ENCODE results near the gene OXSR1.

Gene OXSR1

DNA sequence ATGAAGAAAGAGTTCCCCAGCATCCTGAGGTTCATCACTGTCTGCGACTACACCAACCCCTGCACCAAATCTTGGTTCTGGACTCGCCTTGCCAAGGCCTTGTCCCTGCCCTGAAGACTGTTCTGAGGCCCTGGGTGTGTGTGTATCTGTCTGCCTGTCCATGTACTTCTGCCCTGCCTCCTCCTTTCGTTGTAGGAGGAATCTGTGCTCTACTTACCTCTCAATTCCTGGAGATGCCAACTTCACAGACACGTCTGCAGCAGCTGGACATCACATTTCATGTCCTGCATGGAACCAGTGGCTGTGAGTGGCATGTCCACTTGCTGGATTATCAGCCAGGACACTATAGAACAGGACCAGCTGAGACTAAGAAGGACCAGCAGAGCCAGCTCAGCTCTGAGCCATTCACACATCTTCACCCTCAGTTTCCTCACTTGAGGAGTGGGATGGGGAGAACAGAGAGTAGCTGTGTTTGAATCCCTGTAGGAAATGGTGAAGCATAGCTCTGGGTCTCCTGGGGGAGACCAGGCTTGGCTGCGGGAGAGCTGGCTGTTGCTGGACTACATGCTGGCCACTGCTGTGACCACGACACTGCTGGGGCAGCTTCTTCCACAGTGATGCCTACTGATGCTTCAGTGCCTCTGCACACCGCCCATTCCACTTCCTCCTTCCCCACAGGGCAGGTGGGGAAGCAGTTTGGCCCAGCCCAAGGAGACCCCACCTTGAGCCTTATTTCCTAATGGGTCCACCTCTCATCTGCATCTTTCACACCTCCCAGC, 24.0 kb upstream of the OXSR1 start:
- no peaks in the 10 kb centered on the region for H3K27me3 ChIP-seq (ENCODE audit: control insufficient read depth, insufficient read depth, low read length)
- peaks cover 16% of the 10 kb centered on the region for H3K4me1 ChIP-seq (ENCODE audit: control insufficient read depth, insufficient read depth, low read length)
- H3K9ac ChIP-seq (ENCODE audit: low read length) = no peak overlapping the region
- H3K4me3 ChIP-seq (ENCODE audit: low read length) = no peak overlapping the region
- peaks cover 8% of the 10 kb centered on the region for H3K36me3 ChIP-seq (ENCODE audit: control insufficient read depth, insufficient read depth, low read length)
- H3K27ac ChIP-seq (ENCODE audit: low read depth, low read length) = no peak overlapping the region

DNA sequence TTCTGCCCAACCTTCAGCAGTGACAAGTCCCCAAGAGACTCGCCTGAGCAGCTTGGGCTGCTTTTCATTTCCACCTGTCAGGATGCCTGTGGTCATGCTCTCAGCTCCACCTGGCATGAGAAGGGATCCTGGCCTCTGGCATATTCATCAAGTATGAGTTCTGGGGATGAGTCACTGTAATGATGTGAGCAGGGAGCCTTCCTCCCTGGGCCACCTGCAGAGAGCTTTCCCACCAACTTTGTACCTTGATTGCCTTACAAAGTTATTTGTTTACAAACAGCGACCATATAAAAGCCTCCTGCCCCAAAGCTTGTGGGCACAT, 23.4 kb upstream of the OXSR1 start:
- peaks cover 16% of the 10 kb centered on the region for H3K4me1 ChIP-seq (ENCODE audit: control insufficient read depth, insufficient read depth, low read length)
- H3K36me3 ChIP-seq (ENCODE audit: control insufficient read depth, insufficient read depth, low read length) = peaks cover 8% of the 10 kb centered on the region
- H3K27ac ChIP-seq (ENCODE audit: low read depth, low read length) = no peak overlapping the region
- H3K9ac ChIP-seq (ENCODE audit: low read length) = no peak overlapping the region
- H3K4me3 ChIP-seq (ENCODE audit: low read length) = no peak overlapping the region
- H3K27me3 ChIP-seq (ENCODE audit: control insufficient read depth, insufficient read depth, low read length) = no peaks in the 10 kb centered on the region

DNA sequence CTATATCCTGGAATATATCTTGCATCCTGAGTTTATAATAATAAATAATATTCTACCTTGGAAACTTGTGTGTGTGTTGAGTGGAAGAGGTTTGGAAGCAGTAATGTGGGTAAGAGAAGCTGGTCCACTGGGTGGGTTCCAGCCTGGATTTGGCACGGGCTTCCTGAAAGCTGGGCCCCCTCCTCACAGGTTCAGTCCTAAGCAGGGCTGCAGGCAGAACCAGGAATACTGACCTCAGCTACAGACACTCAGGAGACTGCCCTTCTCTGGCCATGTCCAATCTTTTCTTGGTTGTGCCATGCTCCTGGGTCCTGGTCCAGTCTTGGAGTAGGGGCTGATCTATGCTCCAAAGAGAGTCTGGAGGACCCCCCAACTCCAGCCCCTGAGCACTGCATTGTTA, 22.4 kb upstream of the OXSR1 start:
- no peak overlapping the region for H3K27ac ChIP-seq (ENCODE audit: low read depth, low read length)

DNA sequence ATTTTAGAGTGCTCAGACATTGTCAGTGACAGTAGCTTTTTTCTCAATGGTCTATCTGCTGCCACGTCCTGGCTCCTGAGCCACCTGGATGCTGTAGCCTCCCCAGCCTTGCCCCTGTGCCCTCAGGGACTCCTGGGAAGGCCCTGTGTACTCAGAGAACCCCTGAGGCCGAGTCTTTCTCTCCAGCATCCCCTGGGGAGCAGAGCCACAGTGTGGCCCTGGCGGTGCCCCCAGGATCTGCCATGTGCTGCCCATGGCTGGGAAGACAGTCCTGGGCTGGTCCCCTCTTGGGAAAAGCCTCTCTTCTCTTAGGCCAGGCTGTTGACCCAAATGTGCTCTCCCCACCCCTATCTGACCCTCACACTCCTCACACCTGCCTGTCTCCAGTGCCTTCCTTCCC, 21.8 kb upstream of the OXSR1 start:
- Histone ChIP-seq H3K36me3 (ENCODE audit: control insufficient read depth, insufficient read depth, low read length) (peaks cover 8% of the 10 kb centered on the region), H3K4me1 (ENCODE audit: control insufficient read depth, insufficient read depth, low read length) (peaks cover 11% of the 10 kb centered on the region)

More for the DNA sequence above, 22.4 kb upstream of the OXSR1 start:
- no peaks in the 10 kb centered on the region for H3K27me3 ChIP-seq (ENCODE audit: control insufficient read depth, insufficient read depth, low read length)
- H3K4me1 ChIP-seq (ENCODE audit: control insufficient read depth, insufficient read depth, low read length) = peaks cover 13% of the 10 kb centered on the region
- H3K4me3 ChIP-seq (ENCODE audit: low read length) = no peak overlapping the region
- peaks cover 8% of the 10 kb centered on the region for H3K36me3 ChIP-seq (ENCODE audit: control insufficient read depth, insufficient read depth, low read length)
- H3K9ac ChIP-seq (ENCODE audit: low read length) = no peak overlapping the region

DNA sequence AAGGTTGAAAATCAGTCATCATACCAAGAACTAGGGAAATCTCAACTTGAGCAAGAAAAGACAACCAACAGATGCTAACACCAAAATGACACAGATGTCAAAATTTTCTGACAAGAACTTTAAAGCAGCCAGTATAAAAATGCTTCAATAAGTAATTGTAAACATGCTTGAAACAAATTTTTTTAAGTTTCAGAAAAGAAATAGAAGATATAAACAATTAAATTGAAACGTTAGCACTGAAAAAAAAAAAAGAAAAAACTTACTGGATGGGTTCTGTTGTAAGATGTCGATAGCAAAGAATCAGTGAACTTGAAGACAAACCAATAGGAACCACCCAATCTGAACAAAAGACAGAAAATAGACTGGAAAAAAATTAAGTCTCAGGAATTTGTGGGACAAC, 18.8 kb upstream of the OXSR1 start:
- H3K27me3 ChIP-seq (ENCODE audit: control insufficient read depth, insufficient read depth, low read length) = no peaks in the 10 kb centered on the region
- H3K27ac ChIP-seq (ENCODE audit: low read depth, low read length) = no peak overlapping the region
- no peak overlapping the region for H3K4me3 ChIP-seq (ENCODE audit: low read length)
- no peak overlapping the region for H3K9ac ChIP-seq (ENCODE audit: low read length)
- H3K4me1 ChIP-seq (ENCODE audit: control insufficient read depth, insufficient read depth, low read length) = no peaks in the 10 kb centered on the region
- H3K36me3 ChIP-seq (ENCODE audit: control insufficient read depth, insufficient read depth, low read length) = peaks cover 2% of the 10 kb centered on the region

More for the DNA sequence above, 21.8 kb upstream of the OXSR1 start:
- no peak overlapping the region for H3K27ac ChIP-seq (ENCODE audit: low read depth, low read length)
- H3K4me3 ChIP-seq (ENCODE audit: low read length) = no peak overlapping the region
- no peaks in the 10 kb centered on the region for H3K27me3 ChIP-seq (ENCODE audit: control insufficient read depth, insufficient read depth, low read length)
- no peak overlapping the region for H3K9ac ChIP-seq (ENCODE audit: low read length)

DNA sequence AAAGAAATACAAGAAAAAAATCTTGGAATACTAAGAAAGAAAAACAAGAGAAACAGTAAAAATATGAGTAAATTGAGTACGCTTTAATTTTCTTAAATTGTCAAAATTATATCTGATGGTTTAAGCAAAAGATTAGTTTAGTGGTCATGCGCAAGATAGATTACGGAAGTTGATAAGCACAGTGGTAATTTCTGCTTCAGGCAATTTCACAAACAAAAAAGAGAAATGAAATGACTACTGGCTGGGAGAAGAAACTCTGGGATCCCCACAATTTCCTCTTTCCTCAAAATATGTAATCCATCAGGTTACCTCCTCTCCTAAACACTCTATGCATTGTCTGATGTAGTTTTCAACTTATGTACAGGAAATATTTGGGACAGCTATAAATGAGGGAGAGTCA, 17.9 kb upstream of the OXSR1 start:
- H3K27ac ChIP-seq (ENCODE audit: low read depth, low read length) = no peak overlapping the region
- no peaks in the 10 kb centered on the region for H3K36me3 ChIP-seq (ENCODE audit: control insufficient read depth, insufficient read depth, low read length)
- no peak overlapping the region for H3K4me3 ChIP-seq (ENCODE audit: low read length)
- no peak overlapping the region for H3K9ac ChIP-seq (ENCODE audit: low read length)
- no peaks in the 10 kb centered on the region for H3K27me3 ChIP-seq (ENCODE audit: control insufficient read depth, insufficient read depth, low read length)
- no peaks in the 10 kb centered on the region for H3K4me1 ChIP-seq (ENCODE audit: control insufficient read depth, insufficient read depth, low read length)

DNA sequence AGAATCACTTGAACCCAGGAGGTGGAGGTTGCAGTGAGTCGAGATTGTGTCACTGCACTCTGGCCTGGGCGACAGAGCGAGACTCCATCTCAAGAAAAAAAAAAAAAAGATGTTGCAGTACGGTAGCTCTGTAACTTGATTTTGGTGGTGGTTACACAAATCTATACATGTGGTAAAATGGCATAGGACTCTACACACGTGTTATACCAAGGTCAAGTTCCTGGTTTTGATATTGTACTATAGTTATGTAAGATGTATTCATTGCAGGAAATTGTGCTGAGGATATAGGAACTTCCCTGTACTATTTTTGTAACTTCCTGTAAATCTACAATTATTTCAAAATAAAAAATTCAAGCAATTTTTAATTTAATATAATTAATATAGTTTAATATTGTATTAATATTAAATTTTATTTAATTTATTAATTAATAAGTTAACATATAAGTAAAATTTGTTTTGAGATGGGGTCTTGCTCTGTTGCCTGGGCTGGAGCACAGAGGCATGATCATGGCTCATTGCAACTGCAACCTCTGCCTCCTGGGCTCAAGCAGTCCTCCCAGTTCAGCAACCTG, 16.9 kb upstream of the OXSR1 start:
- H3K36me3 ChIP-seq (ENCODE audit: control insufficient read depth, insufficient read depth, low read length) = no peaks in the 10 kb centered on the region
- no peak overlapping the region for H3K27ac ChIP-seq (ENCODE audit: low read depth, low read length)
- H3K27me3 ChIP-seq (ENCODE audit: control insufficient read depth, insufficient read depth, low read length) = no peaks in the 10 kb centered on the region
- no peak overlapping the region for H3K9ac ChIP-seq (ENCODE audit: low read length)
- H3K4me3 ChIP-seq (ENCODE audit: low read length) = no peak overlapping the region
- H3K4me1 ChIP-seq (ENCODE audit: control insufficient read depth, insufficient read depth, low read length) = no peaks in the 10 kb centered on the region

DNA sequence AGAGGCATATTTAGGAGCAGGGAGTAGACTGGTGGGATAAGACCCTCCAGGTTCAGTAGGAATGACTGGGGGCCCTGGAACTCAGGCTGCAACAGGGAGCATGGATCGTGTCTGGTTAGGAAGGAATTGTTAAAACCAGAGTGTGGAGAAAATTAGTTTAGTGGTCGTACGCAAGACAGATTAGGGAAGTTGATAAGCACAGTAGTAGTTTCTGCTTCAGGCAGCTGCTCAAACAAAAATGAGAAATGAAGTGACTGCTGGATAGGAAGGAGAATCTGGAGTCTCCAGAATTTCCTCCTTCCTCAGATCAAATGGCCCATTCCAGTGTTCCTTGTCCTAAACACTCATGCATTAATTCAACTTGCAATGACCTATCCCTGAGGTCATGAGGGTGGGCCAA, 15.6 kb upstream of the OXSR1 start:
- Histone ChIP-seq H3K27ac (ENCODE audit: low read depth, low read length) (no peak overlapping the region), H3K36me3 (ENCODE audit: control insufficient read depth, insufficient read depth, low read length) (no peaks in the 10 kb centered on the region), H3K4me3 (ENCODE audit: low read length) (no peak overlapping the region), H3K4me1 (ENCODE audit: control insufficient read depth, insufficient read depth, low read length) (no peaks in the 10 kb centered on the region), H3K9ac (ENCODE audit: low read length) (no peak overlapping the region), H3K27me3 (ENCODE audit: control insufficient read depth, insufficient read depth, low read length) (no peaks in the 10 kb centered on the region)

DNA sequence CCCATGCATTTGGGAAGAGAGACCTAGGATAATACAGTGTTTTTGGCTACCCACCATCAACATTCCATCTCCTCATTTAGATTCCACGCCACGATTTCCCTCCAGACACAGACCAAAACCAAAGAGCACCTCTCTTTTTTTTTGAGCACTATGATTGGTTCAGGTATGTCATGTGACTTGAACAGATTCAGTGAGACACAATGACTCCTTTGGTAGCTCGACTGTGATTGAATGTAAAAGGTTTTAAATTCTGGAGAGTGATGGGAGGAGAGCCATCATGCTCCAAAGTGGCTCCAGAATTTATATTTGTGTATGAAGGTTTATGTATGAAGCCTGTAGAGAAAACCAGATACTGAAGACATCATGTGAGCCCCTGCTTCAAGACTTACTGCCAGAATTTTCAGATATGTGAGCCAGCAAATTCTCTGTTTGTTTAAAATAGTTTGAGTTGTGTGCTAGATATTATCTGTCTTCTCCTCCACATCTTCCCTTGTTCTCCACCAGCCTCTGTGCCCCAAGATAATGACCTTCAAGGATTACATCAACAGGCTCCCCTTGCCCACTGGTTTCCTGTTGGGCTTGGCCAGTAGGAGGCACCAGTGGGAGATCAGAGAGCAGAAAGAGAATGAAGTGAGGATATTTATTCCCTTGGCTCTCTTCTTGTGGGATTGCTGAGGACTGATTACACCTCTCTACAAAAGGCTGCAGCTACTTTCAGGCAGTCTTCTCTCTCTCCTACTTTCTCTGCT, 14.4 kb upstream of the OXSR1 start:
- Histone ChIP-seq H3K27me3 (ENCODE audit: control insufficient read depth, insufficient read depth, low read length) (no peaks in the 10 kb centered on the region), H3K4me1 (ENCODE audit: control insufficient read depth, insufficient read depth, low read length) (no peaks in the 10 kb centered on the region), H3K27ac (ENCODE audit: low read depth, low read length) (no peak overlapping the region), H3K9ac (ENCODE audit: low read length) (no peak overlapping the region), H3K36me3 (ENCODE audit: control insufficient read depth, insufficient read depth, low read length) (no peaks in the 10 kb centered on the region), H3K4me3 (ENCODE audit: low read length) (no peak overlapping the region)

DNA sequence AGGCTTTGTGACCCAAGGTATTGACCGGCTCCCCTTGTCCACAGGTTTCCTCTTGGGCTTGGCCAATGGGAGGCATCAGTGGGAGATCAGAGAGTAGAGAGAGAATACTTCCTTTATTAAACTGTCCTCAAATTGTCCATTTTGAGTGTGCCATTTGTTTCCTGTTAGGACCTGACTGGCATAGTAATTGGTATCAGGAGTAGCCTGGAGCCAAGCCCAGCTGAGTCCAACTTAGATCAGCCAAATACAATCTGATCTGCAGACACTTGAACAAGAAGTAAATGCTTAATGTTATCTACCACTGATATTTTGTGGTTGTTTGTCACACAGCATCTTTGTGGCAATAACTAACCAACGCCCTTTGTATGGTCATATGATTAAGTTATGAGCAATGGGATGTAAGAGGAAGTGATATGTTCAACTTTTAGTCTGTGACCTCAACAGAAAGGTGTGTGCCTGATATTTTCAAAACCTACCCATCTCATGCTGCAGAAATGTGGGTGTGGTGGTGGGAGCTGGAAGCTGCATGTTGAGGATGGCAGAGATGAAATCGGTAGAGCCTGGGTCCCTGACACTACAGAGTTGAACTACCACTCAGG, 13.6 kb upstream of the OXSR1 start:
- Histone ChIP-seq H3K9ac (ENCODE audit: low read length) (no peak overlapping the region), H3K36me3 (ENCODE audit: control insufficient read depth, insufficient read depth, low read length) (no peaks in the 10 kb centered on the region), H3K4me1 (ENCODE audit: control insufficient read depth, insufficient read depth, low read length) (no peaks in the 10 kb centered on the region), H3K27ac (ENCODE audit: low read depth, low read length) (no peak overlapping the region), H3K4me3 (ENCODE audit: low read length) (no peak overlapping the region), H3K27me3 (ENCODE audit: control insufficient read depth, insufficient read depth, low read length) (no peaks in the 10 kb centered on the region)

DNA sequence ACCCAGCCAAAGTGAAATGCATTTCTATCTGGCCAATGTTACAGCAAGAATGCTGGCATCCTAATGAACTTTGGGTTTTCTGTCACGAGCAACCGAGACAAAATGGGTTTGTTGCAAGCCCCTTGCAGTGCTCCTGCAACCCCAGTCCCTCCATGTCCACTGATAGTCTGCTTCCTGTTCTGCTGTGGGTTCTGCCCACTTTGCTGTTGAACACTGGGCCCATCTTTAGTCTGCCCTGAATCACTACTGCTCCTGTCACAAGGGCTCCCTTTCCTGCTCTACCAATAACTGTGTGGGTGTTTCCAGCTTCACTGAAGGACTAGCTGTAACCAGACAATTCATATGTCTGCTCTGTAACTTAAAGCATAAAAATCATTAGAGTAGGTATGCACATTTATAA, 12.7 kb upstream of the OXSR1 start:
- H3K4me1 ChIP-seq (ENCODE audit: control insufficient read depth, insufficient read depth, low read length) = no peaks in the 10 kb centered on the region

DNA sequence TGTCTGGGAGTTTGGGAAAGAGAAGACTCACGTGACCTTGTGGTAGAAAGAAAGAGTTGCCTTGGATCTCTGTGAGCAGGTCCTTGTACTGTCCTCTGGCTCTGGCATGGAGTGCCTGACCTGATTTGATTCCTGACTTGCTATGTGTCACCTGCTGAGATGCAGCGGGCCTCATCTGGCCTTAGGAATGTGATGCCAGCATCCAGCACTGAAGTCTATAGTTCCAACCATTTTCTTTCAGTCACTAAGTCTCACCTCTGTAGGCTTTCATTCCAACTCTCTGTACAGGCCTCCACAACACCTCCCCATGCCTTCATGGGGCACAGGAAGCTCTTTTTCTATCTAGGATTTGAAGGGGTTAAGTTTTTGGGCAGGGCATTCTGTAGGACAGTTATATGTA, 12.1 kb upstream of the OXSR1 start:
- Histone ChIP-seq H3K9ac (ENCODE audit: low read length) (no peak overlapping the region), H3K27ac (ENCODE audit: low read depth, low read length) (no peak overlapping the region), H3K27me3 (ENCODE audit: control insufficient read depth, insufficient read depth, low read length) (no peaks in the 10 kb centered on the region), H3K36me3 (ENCODE audit: control insufficient read depth, insufficient read depth, low read length) (no peaks in the 10 kb centered on the region), H3K4me3 (ENCODE audit: low read length) (no peak overlapping the region), H3K4me1 (ENCODE audit: control insufficient read depth, insufficient read depth, low read length) (no peaks in the 10 kb centered on the region)

More for the DNA sequence above, 12.7 kb upstream of the OXSR1 start:
- Histone ChIP-seq H3K36me3 (ENCODE audit: control insufficient read depth, insufficient read depth, low read length) (no peaks in the 10 kb centered on the region), H3K27me3 (ENCODE audit: control insufficient read depth, insufficient read depth, low read length) (no peaks in the 10 kb centered on the region), H3K9ac (ENCODE audit: low read length) (no peak overlapping the region), H3K27ac (ENCODE audit: low read depth, low read length) (no peak overlapping the region), H3K4me3 (ENCODE audit: low read length) (no peak overlapping the region)
